ENCODE measurements around the gene OR8H2. TPM values are rescaled to one million over a fixed set of nuclear protein-coding genes. Genes with fewer than 3 reads are reported as not detected.
"Not testable (repeated sequence)": the region's sequence is repeated elsewhere in the genome, so short reads cannot be mapped to it uniquely, and the experiment has no call there.

Gene OR8H2, protein sequence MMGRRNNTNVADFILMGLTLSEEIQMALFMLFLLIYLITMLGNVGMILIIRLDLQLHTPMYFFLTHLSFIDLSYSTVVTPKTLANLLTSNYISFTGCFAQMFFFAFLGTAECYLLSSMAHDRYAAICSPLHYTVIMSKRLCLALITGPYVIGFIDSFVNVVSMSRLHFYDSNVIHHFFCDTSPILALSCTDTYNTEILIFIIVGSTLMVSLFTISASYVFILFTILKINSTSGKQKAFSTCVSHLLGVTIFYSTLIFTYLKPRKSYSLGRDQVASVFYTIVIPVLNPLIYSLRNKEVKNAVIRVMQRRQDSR
- total RNA-seq (not detected), polyA plus RNA-seq (not detected)
- long read RNA-seq, donor 1: 0 reads
- long read RNA-seq, donor 2: 0 reads

DNA sequence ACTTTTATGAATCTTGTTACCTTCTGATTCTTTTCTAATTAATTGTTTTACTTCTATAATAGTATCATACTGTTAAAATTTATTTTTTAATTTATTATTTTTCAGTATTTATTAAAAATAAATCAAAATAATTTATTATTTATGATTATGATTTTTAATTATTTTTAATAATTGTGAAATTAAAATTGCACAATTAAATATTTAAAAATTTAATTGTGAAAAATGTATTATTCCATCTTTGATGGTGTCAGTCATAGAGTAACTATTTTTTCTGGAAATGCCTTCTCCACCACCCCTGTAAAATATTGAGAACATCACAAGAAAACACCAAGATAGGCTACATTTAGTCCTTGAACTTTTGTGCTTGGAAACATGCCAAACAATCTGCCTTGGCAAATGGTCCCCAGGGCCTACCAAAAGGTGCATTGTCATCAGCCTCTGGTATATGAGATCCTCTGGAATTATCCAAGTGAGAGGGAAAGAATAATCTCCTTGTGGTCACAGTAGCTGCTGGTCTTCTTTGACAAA lies at the start of gene OR8H2:
Gene OR8H2 (plus strand): TSS at position 478 of the 528 bp plus-strand sequence. CDS start 1,356 bp downstream, outside the sequence.
- peaks cover 2% of the 10 kb centered on the region for H3K9me3 ChIP-seq (ENCODE audit: control insufficient read depth, low read length)
- H3K4me1 ChIP-seq (ENCODE audit: control insufficient read depth in 1 of 2, insufficient read depth in 2 of 2, low read length in 2 of 2): no peaks in the 10 kb centered on the region
- no peak for DNase-seq
- no peaks in the 10 kb centered on the region for H3K27me3 ChIP-seq (ENCODE audit: control insufficient read depth in 1 of 2, insufficient read depth in 2 of 2, low read length in 1 of 2)
- H3K27ac ChIP-seq (ENCODE audit: low read depth in 1 of 2, low read length in 2 of 2): no peak within 1 kb of the TSS
- intact Hi-C loops (cut with DNase I): no loop called here
- H3K36me3 ChIP-seq (ENCODE audit: control insufficient read depth in 1 of 2, insufficient read depth in 2 of 2, low read length in 1 of 2): no peaks in the 10 kb centered on the region
- no peak for ATAC-seq (ENCODE audit: low FRiP score)
- H3K4me3 ChIP-seq (ENCODE audit: low read length in 2 of 2): no peak within 1 kb of the TSS

DNA sequence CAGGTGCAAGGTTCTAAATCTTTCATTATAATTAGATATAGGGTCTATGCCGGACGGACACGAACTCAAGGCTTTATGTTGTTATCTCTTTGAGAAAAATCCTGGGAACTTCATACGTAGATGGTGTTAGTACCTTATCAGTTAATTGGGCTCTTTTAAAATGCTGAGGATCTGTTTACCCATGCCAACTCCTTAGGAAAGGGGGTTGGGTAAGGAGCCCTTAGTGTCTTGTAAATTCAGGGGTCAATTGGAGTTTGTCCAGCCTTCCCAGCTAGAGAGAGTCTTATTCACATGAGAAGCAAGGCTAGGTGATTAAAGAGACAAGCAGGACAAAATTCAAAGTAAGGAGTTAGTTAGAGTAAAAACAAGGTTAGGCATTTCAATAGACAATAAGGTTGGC lies 47.1 kb upstream of the OR8H2 start:
- DNase-seq; H3K9me3 ChIP-seq (ENCODE audit: control insufficient read depth, low read length); H3K4me3 ChIP-seq (ENCODE audit: low read length in 2 of 2); intact Hi-C loops (cut with DNase I); H3K27ac ChIP-seq (ENCODE audit: low read depth in 1 of 2, low read length in 2 of 2); H3K4me1 ChIP-seq (ENCODE audit: control insufficient read depth in 1 of 2, insufficient read depth in 2 of 2, low read length in 2 of 2); H3K36me3 ChIP-seq (ENCODE audit: control insufficient read depth in 1 of 2, insufficient read depth in 2 of 2, low read length in 1 of 2); H3K27me3 ChIP-seq (ENCODE audit: control insufficient read depth in 1 of 2, insufficient read depth in 2 of 2, low read length in 1 of 2); ATAC-seq (ENCODE audit: low FRiP score): not testable (repeated sequence)
- 46 to 48% methylated on average over 4 of the region's 4 CpGs for WGBS, 2 donors

DNA sequence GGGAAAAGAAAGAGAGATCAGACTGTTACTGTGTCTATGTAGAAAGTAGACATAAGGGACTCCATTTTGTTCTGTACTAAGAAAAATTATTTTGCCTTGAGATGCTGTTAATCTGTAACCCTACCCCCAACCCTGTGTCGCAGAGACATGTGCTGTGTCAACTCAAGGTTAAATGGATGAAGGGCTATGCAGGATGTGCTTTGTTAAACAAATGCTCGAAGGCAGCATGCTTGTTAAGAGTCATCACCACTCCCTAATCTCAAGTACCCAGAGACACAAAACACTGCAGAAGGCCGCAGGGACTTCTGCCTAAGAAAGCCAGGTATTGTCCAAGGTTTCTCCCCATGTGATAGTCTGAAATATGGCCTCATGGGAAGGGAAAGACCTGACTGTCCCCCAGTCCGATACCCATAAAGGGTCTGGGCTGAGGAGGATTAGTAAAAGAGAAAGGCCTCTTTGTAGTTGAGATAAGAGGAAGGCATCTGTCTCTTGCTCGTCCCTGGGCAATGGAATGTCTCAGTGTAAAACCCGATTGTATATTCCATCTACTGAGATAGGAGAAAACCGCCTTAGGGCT lies 45.7 kb upstream of the OR8H2 start:
- WGBS, 2 donors: 31 to 34% methylated on average over 7 of the region's 7 CpGs
- ATAC-seq (ENCODE audit: low FRiP score); intact Hi-C loops (cut with DNase I): not testable (repeated sequence)

DNA sequence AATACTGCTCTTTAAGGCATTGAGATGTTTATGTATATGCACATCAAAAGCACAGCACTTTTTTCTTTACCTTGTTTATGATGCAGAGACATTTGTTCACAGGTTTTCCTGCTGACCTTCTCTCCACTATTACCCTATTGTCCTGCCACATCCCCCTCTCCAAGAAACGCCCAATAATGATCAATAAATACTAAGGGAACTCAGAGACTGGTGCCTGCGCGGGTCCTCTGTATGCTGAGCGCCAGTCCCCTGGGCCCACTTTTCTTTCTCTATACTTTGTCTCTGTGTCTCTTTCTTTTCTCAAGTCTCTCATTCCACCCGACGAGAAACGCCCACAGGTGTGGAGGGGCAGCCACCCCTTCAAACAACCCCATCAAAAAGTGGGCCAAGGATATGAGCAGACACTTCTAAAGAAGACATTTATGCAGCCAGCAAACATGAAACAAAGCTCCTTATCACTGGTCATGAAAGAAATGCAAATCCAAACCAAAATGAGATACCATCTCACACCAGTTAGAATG lies 45.2 kb upstream of the OR8H2 start:
- intact Hi-C loops (cut with DNase I); H3K9me3 ChIP-seq (ENCODE audit: control insufficient read depth, low read length); H3K27ac ChIP-seq (ENCODE audit: low read depth in 1 of 2, low read length in 2 of 2); H3K27me3 ChIP-seq (ENCODE audit: control insufficient read depth in 1 of 2, insufficient read depth in 2 of 2, low read length in 1 of 2); H3K36me3 ChIP-seq (ENCODE audit: control insufficient read depth in 1 of 2, insufficient read depth in 2 of 2, low read length in 1 of 2); H3K4me1 ChIP-seq (ENCODE audit: control insufficient read depth in 1 of 2, insufficient read depth in 2 of 2, low read length in 2 of 2); ATAC-seq (ENCODE audit: low FRiP score); DNase-seq; H3K4me3 ChIP-seq (ENCODE audit: low read length in 2 of 2): not testable (repeated sequence)
- 60 to 72% methylated on average over 7 of the region's 7 CpGs for WGBS, 2 donors

More for the DNA sequence above, 45.7 kb upstream of the OR8H2 start:
- H3K27ac ChIP-seq (ENCODE audit: low read depth in 1 of 2, low read length in 2 of 2); H3K36me3 ChIP-seq (ENCODE audit: control insufficient read depth in 1 of 2, insufficient read depth in 2 of 2, low read length in 1 of 2); H3K9me3 ChIP-seq (ENCODE audit: control insufficient read depth, low read length); H3K4me1 ChIP-seq (ENCODE audit: control insufficient read depth in 1 of 2, insufficient read depth in 2 of 2, low read length in 2 of 2); DNase-seq; H3K27me3 ChIP-seq (ENCODE audit: control insufficient read depth in 1 of 2, insufficient read depth in 2 of 2, low read length in 1 of 2); H3K4me3 ChIP-seq (ENCODE audit: low read length in 2 of 2): not testable (repeated sequence)

GRCh38 chr11:56066980-56067379 lies 36.5 kb upstream of the OR8H2 start:
- H3K27me3 ChIP-seq (ENCODE audit: control insufficient read depth in 1 of 2, insufficient read depth in 2 of 2, low read length in 1 of 2): no peaks in the 10 kb centered on the region
- H3K27ac ChIP-seq (ENCODE audit: low read depth in 1 of 2, low read length in 2 of 2): no peak overlapping the region
- no peaks in the 10 kb centered on the region for H3K4me1 ChIP-seq (ENCODE audit: control insufficient read depth in 1 of 2, insufficient read depth in 2 of 2, low read length in 2 of 2)
- DNase-seq: no peak
- 64 to 68% methylated on average over 2 of the region's 2 CpGs for WGBS, 2 donors
- ATAC-seq (ENCODE audit: low FRiP score): no peak
- no peaks in the 10 kb centered on the region for H3K9me3 ChIP-seq (ENCODE audit: control insufficient read depth, low read length)
- H3K4me3 ChIP-seq (ENCODE audit: low read length in 2 of 2): no peak overlapping the region
- intact Hi-C loops (cut with DNase I): no loop called here
- H3K36me3 ChIP-seq (ENCODE audit: control insufficient read depth in 1 of 2, insufficient read depth in 2 of 2, low read length in 1 of 2): no peaks in the 10 kb centered on the region

GRCh38 chr11:56089697-56090096 lies 13.8 kb upstream of the OR8H2 start:
- 69 to 85% methylated on average over 3 of the region's 3 CpGs for WGBS, 2 donors
- DNase-seq: no peak

DNA sequence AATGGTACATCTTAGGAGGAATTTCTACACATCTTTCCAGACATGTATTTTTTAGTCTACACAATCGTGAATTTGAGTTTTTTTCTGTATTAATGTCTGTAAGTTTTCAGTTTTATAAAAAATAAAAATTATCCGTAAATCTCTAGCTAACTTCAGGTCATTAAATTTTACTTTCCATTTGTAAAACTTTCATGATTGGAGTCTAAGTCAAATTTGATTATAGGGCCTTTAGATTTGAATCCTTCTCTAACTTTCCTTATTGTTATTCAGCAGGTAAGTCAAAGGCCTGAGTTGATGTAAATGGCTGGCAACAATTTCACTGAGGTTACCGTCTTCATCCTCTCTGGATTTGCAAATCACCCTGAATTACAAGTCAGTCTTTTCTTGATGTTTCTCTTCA lies 10.5 kb upstream of the OR8H2 start, which contains the start of gene OR8I2:
Gene OR8I2 (plus strand): TSS at position 301 of the 400 bp plus-strand sequence. CDS start 0 bp downstream, at position 301.
- 65 to 79% methylated on average over 3 of the region's 3 CpGs for WGBS, 2 donors
- intact Hi-C loops (cut with DNase I): no loop called here
- H3K36me3 ChIP-seq (ENCODE audit: control insufficient read depth in 1 of 2, insufficient read depth in 2 of 2, low read length in 1 of 2): no peaks in the 10 kb centered on the region
- no peak within 1 kb of the TSS for H3K27ac ChIP-seq (ENCODE audit: low read depth in 1 of 2, low read length in 2 of 2)
- DNase-seq (no peak), ATAC-seq (ENCODE audit: low FRiP score) (no peak)
- H3K4me1 ChIP-seq (ENCODE audit: control insufficient read depth in 1 of 2, insufficient read depth in 2 of 2, low read length in 2 of 2): no peaks in the 10 kb centered on the region
- H3K27me3 ChIP-seq (ENCODE audit: control insufficient read depth in 1 of 2, insufficient read depth in 2 of 2, low read length in 1 of 2): no peaks in the 10 kb centered on the region
- no peaks in the 10 kb centered on the region for H3K9me3 ChIP-seq (ENCODE audit: control insufficient read depth, low read length)
- H3K4me3 ChIP-seq (ENCODE audit: low read length in 2 of 2): no peak within 1 kb of the TSS

More at GRCh38 chr11:56089697-56090096, 13.8 kb upstream of the OR8H2 start:
- H3K4me3 ChIP-seq (ENCODE audit: low read length in 2 of 2): no peak overlapping the region
- ATAC-seq (ENCODE audit: low FRiP score): no peak
- H3K4me1 ChIP-seq (ENCODE audit: control insufficient read depth in 1 of 2, insufficient read depth in 2 of 2, low read length in 2 of 2): no peaks in the 10 kb centered on the region
- intact Hi-C loops (cut with DNase I): no loop called here
- no peaks in the 10 kb centered on the region for H3K36me3 ChIP-seq (ENCODE audit: control insufficient read depth in 1 of 2, insufficient read depth in 2 of 2, low read length in 1 of 2)
- H3K27ac ChIP-seq (ENCODE audit: low read depth in 1 of 2, low read length in 2 of 2): no peak overlapping the region
- no peaks in the 10 kb centered on the region for H3K27me3 ChIP-seq (ENCODE audit: control insufficient read depth in 1 of 2, insufficient read depth in 2 of 2, low read length in 1 of 2)
- H3K9me3 ChIP-seq (ENCODE audit: control insufficient read depth, low read length): no peaks in the 10 kb centered on the region

DNA sequence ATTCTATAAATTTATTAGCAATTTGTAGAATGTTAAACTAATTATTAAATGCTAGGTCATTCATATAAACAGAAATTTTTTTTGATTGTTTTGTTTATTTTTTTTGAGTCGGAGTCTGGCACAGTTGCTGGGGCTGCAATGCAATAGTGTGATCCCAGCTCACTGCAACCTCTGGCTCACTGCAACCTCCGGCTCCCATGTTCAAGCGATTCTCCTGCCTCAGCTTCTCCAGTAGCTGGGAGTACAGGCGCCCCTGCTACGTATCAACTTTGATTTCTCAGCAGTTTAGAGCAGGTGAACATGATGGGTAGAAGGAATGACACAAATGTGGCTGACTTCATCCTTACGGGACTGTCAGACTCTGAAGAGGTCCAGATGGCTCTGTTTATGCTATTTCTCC lies 18.6 kb downstream of the OR8H2 start, which contains the start of gene OR8H3:
Gene OR8H3 (plus strand): TSS at position 301 of the 400 bp plus-strand sequence. CDS start 0 bp downstream, at position 301.
- Histone ChIP-seq H3K27me3 (ENCODE audit: control insufficient read depth in 1 of 2, insufficient read depth in 2 of 2, low read length in 1 of 2) (no peaks in the 10 kb centered on the region), H3K27ac (ENCODE audit: low read depth in 1 of 2, low read length in 2 of 2) (no peak within 1 kb of the TSS), H3K36me3 (ENCODE audit: control insufficient read depth in 1 of 2, insufficient read depth in 2 of 2, low read length in 1 of 2) (no peaks in the 10 kb centered on the region), H3K9me3 (ENCODE audit: control insufficient read depth, low read length) (no peaks in the 10 kb centered on the region), H3K4me3 (ENCODE audit: low read length in 2 of 2) (no peak within 1 kb of the TSS), H3K4me1 (ENCODE audit: control insufficient read depth in 1 of 2, insufficient read depth in 2 of 2, low read length in 2 of 2) (no peaks in the 10 kb centered on the region)
- intact Hi-C loops (cut with DNase I): no loop called here
- DNase-seq (no peak), ATAC-seq (ENCODE audit: low FRiP score) (no peak)
- 64 to 71% methylated on average over 6 of the region's 6 CpGs for WGBS, 2 donors
